DND-41 (cell line): ENCODE results near the gene SLC10A1.

Source experiments
- EZH2 ChIP-seq: IDR thresholded peaks from 3 replicates; pipeline ENCODE4 v1.6.1; 2012; ENCODE audit warnings: borderline replicate concordance, low read depth, mild to moderate bottlenecking, moderate library complexity, low read length, inconsistent platforms; ENCODE audit not compliant: severe bottlenecking
- TF ChIP-seq, protein P1 (sequence below): IDR thresholded peaks from 2 replicates; pipeline ENCODE4 v1.5.1; 2012; ENCODE audit warnings: borderline replicate concordance, low read length, moderate library complexity, mild to moderate bottlenecking; ENCODE audit not compliant: poor library complexity, severe bottlenecking; ENCODE audit errors: extremely low read depth

- TF ChIP-seq, protein P1, sequence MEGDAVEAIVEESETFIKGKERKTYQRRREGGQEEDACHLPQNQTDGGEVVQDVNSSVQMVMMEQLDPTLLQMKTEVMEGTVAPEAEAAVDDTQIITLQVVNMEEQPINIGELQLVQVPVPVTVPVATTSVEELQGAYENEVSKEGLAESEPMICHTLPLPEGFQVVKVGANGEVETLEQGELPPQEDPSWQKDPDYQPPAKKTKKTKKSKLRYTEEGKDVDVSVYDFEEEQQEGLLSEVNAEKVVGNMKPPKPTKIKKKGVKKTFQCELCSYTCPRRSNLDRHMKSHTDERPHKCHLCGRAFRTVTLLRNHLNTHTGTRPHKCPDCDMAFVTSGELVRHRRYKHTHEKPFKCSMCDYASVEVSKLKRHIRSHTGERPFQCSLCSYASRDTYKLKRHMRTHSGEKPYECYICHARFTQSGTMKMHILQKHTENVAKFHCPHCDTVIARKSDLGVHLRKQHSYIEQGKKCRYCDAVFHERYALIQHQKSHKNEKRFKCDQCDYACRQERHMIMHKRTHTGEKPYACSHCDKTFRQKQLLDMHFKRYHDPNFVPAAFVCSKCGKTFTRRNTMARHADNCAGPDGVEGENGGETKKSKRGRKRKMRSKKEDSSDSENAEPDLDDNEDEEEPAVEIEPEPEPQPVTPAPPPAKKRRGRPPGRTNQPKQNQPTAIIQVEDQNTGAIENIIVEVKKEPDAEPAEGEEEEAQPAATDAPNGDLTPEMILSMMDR = no peak
- no peak for TF ChIP-seq EZH2
Observed at GRCh38 chr14:69752773-69753172, 44.3 kb downstream of the SLC10A1 start.
